ENCODE data around the gene CCDC183.
"Not testable (repeated sequence)": the region's sequence is repeated elsewhere in the genome, so short reads cannot be mapped to it uniquely, and the experiment has no call there.

Gene CCDC183

DNA sequence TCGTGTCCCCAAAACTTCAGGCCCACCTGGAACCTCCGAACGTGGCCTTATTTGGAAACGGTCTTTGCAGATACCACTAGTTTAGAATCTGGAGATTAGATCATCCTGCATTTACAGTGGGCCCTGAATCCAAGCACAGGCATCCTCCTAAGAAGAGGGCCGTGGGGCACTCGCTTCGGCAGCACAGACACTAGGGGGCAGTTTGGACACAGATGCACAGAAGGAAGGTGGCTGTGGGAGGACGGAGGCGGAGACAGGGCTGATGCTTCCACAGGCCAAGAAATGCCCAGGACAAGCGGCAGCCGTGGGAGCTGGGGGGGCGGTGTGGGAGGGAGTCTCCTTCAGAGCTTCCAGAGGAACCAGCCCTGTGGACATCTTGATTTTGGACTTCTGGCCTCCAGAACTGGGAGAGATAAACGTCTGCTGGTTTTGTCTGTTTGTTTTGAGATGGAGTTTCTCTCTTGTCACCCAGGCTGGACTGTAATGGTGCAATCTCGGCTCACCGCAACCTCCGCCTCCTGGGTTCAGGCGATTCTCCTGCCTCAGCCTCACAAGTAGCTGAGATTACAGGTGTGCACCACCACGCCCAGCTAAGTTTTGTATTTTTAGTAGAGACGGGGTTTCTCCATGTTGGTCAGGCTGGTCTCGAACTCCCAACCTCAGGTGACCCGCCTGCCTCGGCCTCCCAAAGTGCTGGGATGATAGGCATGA lies 35.1 kb upstream of the CCDC183 start:
- peak; percentile 20 for DNase-seq (ENCODE audit: low read depth)

DNA sequence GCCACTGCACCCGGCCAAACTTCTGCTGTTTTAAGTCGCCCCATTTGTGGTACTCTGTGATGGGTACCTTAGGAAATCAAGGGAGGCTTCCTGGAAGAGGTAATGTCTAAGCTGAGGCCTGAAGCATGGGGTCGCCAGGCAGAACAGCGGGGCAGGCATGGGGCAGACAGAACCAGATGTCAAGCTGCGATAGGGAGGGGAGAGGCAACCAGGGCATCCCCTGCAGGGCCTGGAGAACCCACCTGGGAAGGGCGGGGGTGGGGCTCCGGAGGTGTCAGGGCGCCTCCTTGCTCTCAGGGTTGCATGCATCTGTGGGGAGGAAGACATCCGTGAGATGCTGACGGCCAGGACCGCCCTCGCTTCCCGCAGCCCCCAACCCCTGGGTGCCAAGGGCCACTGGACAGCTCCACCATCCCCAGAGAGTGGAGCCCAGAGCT lies 34.6 kb upstream of the CCDC183 start:
- DNase-seq (ENCODE audit: low read depth): no peak

DNA sequence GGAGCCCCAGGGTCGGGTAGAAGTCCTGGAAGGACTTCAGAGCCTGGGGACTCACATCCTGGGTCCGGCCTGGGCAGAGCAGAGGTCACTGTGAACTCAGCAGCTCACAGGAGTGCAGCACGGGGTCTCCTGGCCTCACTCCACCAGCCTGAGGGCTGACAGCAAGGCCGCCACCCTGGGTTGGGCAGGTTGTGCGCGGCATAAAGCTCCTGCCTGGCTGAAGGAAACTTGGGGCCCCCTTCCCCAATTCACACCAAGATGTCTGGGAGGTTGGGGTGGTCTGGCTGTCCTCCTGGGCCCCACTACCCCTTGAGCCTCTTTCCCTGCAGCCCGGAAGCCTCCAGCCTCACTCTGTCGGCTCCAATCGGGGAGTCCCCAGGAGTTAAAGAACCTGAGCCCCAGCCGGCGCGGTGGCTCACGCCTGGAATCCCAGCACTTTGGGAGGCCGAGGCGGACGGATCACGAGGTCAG lies 33.9 kb upstream of the CCDC183 start:
- no peak for DNase-seq (ENCODE audit: low read depth)

DNA sequence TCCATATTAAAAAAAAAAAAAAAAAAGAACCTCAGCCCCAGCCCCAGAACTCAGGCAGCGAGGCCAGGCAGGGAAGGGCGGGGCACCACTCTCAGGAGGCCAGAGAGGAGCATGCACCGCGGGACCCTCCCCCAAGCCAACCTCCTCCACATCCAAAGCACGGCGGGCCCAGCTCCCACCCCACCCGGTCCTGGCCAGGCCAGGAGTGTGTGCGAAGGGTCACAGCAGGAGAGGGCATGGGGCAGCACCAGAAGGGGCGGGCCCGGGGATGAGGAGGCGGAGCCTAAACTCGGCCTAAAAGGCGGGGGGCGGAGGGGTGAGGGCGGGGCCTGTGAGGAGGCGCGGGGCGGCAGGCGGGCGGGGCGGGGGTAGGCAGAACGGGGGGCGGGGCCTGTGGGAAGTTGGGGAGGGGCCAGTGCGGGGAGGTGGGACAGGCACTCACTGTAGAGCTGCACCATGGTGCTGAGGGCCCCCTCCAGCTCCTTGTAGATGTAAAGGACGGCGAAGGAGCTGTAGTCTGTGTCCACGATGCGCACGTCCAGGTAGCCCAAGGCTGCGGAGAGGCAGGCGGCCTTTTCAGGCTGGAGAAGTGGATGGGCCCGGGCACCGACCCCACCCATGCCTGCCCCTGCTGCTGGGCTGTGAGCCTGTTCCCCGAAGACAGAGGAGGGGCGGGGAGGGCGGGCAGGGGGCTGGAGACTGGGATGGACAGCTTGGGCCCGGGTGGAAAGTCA lies 33.1 kb upstream of the CCDC183 start:
- DNase-seq (ENCODE audit: low read depth): peak; percentile 44

DNA sequence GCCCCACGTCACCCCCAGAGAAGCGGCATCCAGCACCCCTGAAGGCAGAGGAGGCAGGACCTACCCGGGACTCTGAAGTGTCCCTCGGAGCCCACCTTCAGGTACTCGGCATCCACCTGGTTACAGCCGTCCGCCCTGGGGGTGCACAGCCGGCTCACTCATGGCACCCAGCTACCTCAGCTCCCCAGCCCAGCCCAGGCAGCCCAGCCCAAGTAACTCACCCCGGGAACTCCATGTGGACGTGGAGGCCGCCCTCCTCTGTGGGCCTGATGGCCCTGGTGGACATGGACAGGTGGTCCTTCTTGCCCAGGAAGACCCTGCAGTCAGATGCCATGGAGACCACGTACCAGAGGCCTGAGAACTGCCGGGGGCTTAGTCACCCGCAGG lies 32.5 kb upstream of the CCDC183 start:
- DNase-seq (ENCODE audit: low read depth): no peak

DNA sequence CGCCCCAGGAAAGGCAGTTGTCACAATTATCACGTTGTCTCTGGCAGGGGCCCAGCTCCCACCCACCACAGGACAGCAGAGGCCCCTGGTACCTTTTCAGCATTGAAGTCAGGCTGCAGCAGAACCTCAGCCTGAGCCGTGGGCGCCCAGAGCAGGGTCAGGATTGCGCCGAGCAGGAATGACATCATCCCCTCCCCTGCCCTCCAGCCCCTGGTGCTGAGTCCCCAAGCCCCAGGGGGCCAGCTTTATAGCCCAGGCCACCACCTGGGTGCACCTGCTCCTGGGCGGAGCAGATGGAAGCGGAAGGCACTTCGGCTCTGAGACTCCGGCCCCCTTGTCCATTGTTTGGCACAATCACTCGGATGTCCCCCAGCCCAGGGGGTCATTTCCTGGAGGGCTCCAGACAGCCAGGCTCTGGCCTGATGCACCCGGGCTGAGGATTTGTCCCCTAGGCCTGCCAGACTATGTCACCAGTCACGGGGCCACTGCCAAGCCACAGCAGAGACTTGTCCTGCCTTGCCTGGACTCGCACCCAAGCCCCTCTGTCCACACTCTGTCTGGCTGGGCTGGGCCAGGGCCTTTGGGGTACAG lies 31.7 kb upstream of the CCDC183 start, which contains the start of gene LCN15:
TSS of gene LCN15 (minus strand) at position 218 of the 591 bp plus-strand sequence. CDS start at position 188, 30 bp downstream.
- DNase-seq (ENCODE audit: low read depth): no peak

DNA sequence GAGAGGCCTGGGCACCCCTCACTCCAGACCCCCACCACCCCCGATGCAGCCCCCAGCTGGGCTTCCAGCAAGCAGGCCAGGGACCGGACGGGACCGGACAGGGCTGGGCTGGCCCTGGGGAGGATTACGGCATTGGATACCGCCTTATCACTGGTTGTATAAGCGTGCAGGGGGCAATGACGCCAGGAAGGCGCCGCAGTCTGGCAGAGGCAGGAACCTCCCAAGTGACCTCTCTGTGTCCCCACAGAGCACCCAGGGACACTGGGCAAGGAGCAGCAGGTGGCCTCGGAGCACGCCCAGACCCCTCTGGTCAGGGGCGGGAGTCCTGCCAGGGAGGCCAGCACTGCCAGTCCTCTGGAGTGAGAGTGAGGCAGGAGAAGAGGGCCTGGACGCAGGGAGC lies 31.1 kb upstream of the CCDC183 start:
- no peak for DNase-seq (ENCODE audit: low read depth)

DNA sequence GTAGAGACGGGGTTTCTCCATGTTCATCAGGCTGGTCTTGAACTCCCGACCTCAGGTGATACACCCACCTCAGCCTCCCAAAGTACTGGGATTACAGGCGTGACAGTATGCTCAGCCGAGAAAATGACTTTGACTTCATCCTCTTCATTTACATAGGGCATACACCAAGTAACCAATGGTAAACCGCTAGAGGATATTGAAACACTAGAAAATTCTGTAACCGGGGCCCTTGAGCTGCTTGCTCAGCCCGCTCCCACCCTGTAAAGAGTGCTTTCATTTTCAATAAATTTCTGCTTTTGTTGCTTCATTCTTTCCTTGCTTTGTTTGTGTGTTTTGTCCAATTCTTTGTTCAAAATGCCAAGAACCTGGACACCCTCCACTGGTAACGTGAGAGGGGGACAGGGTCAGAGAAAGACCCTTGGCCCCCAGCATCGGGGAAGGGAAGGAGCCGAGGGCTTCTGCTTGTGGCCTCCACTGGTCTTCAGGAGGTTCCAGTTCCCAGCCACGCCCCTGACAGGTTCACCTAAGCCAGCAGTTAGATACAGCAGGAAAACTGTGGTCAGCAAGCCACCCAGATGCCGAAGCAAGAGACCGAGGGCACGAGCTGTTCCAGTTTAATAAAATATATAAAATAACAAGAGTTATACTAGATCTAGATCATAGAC lies 30.3 kb upstream of the CCDC183 start:
- DNase-seq (ENCODE audit: low read depth): not testable (repeated sequence)

DNA sequence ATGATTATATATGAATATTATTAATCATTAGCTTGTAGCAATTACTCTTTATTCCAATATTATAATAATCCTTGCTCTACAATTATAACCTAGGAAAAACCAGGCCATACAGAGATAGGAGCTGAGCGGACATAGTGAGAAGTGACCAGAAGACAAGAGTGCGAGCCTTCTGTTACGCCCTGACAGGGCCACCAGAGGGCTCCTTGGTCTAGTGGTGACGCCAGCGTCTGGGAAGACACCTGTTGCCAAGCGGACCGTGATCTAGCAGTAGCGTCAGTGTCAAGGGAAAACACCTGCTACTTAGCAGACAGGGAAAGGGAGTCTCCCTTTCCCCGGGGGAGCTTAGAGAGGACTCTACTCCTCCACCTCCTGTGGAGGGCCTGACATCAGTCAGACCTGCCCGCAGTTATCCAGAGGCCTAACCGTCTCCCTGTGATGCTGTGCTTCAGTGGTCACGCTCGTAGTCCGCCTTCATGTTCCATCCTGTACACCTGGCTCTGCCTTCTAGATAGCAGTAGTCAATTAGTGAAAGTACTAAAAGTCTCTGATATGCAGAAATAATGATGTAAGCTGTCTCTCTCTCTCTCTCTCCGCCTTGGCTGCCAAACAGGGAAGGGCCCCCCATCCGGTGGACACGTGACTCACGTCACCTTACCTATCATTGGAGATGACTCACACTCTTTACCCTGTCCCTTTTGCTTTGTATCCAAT lies 29.6 kb upstream of the CCDC183 start:
- peak; percentile 14 for DNase-seq (ENCODE audit: low read depth)

DNA sequence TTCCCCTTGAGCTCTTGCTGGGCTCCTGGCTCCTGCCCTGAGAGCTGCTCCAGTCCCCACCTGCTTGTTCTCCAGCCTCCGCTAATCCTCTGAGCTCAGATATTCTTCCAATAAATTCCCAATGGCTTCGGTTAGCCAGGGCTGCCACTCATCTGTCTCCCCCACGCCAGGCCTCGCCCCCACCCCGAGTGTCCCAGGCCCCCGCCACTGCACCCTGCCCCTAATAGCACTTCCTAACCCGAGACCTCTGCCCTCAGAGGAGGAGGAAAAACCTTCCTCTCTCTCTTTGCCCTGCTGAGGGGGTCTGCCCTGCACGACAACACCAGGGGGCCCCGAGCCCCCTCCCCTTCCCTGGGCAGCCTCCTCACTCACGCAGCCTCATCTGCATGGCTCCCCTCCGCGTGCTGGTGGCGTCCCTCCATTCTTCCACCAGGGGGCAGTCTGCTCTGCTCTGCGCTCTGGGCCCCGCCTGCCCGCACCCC lies 26.4 kb upstream of the CCDC183 start:
- DNase-seq (ENCODE audit: low read depth): peak; percentile 24

DNA sequence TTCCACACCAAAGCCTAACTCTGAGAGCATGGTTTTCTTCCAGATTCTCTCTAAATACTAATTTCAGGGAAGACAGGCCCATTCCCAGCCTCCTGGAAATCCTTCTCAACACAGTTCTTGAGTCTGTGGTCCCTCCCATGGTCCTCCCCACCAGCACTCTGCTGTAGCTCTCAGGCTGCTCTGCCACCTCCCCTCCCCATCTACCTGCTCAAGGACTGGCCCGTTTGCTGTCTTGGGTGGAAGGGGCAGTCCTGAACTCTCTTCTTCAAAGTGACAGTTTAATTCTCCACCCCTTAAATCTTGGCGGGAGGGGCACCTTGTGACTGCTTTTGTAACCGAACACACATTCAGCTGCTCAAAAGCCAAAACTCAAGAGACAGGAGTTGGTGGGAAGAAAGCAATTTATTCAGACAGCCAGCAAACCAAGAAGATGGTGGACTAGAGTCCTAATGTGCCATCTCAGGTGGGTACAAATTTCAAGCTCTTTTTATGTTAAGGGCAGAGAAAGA lies 24.2 kb upstream of the CCDC183 start:
- DNase-seq (ENCODE audit: low read depth): no peak

DNA sequence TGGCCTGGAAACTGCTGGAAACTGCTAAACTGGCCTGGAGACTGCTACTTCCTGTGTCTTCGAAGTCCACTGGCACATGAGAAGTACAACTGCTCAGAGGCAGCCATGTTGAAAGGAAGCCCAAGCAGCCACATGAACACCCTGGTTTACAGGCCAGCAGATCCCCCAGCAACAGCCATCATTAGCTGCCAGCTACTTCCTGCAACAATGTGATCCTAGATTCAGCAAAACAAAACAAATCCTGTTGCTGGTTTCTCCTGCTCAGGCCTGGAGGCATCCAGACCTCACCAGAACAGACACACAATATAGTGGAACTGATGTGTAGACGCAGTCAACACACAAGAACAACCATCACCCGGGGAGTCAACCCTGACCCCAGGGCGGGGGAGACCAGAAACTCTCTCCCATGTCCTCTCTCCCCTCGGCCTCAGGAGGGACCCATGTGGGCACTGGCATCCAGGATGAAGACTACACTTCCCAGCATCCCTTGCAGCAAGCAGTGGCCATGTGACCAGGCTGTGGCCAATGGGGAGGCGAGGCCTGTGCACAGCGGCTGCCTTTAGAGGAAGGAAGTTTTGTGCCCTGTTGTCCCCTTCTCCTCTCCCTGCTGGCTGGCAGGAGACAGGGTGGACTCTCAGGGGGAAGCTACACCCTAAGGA lies 22.6 kb upstream of the CCDC183 start:
- peak; percentile 10 for DNase-seq (ENCODE audit: low read depth)

DNA sequence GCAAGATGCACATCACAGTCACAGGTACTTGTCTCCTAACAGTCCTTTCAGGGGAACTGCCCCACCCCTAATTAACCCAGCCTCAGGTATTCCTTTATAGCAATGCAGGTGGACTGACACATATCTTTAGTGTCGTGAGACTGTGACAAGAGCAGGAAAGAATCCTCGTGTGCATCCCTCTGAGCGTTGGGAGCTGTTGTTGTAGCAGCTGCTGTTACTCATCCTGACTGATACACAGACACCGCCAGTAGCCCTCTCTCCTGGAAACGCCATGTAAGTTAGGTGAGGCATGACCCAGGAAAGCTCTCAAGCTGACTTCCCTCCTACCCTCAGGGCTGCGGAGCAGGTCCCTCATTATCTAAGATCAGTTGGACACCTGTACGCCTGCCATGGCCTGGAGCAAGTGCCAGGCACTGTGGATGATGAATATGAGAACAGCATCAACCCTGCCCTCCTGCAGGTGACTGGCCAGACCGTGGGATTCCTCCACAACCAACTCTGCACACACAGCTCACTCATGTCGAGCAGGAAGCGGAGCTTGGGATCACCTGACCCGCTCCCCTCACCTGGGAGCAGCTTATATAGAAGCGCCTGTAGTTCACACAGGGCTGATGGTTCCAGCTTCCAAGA lies 21.6 kb upstream of the CCDC183 start:
- DNase-seq (ENCODE audit: low read depth): no peak

DNA sequence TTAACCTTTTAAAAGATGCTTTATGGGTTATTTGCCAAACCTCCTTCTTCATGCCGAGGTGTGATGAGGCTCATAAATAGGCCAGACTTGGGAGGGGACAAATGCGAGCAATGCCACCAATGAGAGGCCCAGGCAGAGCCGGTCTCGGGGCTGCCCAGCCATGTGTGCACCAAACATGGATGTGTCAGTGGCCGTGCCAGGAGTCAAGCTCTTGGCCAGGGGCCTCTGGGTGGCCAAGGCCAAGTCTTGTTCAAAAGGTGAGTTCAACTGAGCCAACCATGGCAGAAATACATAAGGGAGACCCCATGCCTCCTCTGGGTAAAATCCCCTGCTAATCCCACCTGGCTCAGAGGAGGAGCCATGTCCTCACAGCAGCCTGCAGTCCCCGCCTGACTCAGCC lies 20.9 kb upstream of the CCDC183 start:
- DNase-seq (ENCODE audit: low read depth): no peak

DNA sequence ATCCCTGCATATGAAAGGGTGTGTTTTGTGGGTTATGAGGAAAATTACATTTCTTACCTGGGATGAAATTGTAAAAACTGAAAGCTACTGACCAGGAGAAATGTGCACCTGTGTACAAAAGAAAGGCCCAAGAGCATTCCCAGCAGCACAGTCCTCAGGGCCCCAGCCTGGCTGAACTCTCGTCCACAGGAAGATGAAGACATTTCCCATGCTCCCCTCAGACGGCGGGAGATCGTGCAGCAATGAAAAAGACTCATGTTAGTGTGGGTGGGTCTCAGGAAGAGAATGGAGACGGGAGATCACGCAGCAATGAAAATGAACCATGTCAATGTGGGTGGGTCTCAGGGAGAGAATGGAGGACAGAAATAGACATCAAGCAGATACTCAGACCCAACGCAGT lies 19.2 kb upstream of the CCDC183 start:
- no peak for DNase-seq (ENCODE audit: low read depth)

DNA sequence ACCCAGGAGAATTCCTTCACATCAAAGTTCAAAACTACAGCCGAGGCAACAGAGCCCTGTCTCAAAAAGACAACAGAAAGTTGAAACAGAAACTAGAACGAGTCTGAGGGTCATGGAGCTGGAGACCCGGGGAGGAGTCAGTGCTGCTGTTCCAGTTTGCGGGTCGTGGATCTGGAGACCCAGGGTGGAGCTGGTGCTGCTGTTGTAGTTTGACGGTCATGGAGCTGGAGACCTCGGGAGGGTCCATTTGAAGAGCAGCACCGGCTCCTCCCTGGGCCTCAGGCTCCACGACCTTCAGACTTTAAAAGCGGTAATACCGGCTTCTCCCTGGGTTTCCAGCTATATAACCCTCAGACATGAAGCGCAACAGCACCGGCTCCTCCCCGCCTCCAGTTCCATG lies 18.8 kb upstream of the CCDC183 start:
- no peak for DNase-seq (ENCODE audit: low read depth)

DNA sequence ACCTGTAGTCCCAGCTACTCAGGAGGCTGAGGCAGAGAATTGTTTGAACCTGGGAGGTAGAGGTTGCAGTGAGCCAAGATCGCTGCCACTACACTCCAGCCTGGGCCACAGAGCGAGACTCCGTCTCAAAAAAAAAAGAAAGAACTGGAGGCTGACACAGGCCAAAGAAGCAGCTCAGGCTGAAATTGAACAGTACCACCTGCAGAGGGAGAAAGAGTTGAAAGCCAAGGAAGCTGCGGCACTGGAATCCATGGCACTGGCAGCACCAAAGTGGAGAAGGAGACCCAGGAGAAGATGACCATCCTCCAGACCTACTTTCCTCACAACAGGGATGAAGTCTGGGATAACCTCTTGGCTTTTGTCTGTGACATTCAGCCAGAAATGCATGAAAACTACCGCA lies 16.3 kb upstream of the CCDC183 start:
- DNase-seq (ENCODE audit: low read depth): no peak

DNA sequence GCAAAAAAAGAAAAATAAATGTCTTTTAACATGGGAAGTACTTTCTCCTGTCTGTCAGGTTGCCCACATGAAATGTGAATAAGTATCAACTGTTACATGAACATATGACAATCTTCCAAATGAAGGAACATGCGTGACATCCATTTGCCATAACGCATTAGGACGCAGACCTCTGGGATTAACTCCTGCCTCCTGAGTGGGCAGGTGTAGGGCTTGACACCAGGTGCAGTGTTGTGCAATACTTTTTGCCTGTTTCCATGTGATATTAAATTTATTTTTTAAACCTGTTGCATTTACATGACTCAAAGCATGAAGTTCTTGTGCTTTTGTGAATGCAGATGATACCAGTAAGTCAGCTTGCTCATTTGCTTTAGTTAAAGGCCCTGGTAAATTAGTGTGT lies 13.7 kb upstream of the CCDC183 start:
- DNase-seq (ENCODE audit: low read depth): no peak

DNA sequence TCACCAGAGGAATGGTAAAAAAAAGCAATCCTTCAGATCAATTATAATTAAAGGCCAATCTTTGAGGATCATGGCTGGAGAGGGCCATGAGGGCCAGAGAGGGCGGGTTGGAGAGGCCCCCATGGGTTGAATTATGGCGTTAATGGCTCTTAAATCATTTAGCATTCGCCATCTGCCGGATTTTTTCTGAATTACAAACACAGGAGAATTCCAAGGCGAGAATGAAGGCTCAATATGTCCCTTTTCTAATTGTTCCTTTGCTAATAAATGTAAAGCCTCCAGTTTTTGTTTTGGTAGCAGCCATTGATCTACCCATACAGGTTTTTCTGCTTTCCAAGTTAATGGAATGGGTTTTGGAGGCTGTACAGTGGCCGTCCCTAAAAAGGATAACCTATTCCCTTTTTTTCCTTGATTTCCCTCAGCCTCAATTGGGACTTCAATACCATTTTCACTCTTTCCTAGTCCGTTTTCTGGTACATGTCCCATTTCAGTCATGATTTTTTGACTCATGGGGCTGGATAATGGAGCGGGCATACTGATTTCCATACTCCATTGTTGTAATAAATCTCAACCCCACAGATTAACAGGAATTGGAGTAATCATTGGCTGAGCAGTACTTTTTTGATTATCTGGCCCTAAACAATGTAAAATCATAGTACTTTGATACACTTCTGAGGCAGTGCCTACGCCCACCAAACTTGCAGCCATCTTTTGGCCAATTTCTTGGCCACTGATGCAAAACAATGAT lies 11.7 kb upstream of the CCDC183 start:
- DNase-seq (ENCODE audit: low read depth): no peak

DNA sequence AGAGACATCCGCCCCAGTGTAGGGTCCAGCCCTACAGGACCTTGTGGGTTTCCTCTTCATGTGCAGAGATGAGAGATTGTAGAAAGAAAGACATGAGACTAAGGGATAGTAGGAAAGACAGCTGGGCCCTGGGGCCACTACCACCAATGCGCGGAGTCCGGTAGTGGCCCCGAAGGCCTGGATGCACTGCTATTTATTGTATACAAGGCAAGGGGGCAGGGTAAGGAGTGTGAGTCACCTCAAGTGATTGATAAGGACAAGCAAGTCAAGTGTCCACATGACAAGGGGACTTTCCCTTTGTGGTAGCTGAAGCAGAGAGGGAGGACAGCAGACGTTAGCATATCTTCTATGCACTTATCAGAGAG lies 11.2 kb upstream of the CCDC183 start:
- no peak for DNase-seq (ENCODE audit: low read depth)

Data from stimulated activated CD8-positive, alpha-beta memory T cell treated with anti-CD3 and anti-CD28 coated beads, Interleukin-4, amount 100 ng/mL, for 24 hours (primary cell).